C4-2B (cell line): Measurements from ENCODE around the gene PATJ.
"Not testable (repeated sequence)": the region's sequence is repeated elsewhere in the genome, so short reads cannot be mapped to it uniquely, and the experiment has no call there.

ENCODE experiments used
- H3K27ac ChIP-seq: fragments of 450-650 bp; 2 replicates; pipeline ENCODE4 v1.5.1; 2017
- ZFX ChIP-seq: fragments of 450-650 bp; IDR thresholded peaks from 2 replicates; pipeline ENCODE4 v1.6.1; 2017
- TF ChIP-seq, protein P1 (sequence below): fragments of 450-650 bp; conservative IDR thresholded peaks from 2 replicates; pipeline ENCODE4 v1.5.1; 2017; ENCODE audit warnings: mild to moderate bottlenecking

Gene PATJ

DNA sequence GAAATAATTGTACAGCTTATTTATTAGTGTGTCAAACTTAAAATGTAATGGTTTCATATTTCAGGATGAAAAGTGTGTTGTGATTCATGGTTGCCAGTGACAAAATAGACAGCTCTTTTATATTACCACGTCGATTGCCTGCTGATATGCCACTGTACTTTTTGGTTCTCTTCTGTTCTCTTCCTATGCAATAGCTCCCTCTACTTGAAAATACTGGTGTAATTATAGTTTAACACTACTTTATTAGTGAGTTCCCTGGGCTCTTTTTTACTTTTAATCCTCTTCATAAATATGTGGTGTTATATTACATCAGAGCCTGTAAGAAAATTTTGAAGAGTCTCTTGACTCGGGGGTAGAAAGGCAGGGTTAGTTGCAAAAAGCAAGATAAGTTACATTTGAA lies 111.3 kb downstream of the PATJ start:
- no peak overlapping the region for H3K27ac ChIP-seq
- no peak for TF ChIP-seq ZFX
- TF ChIP-seq, protein P1, sequence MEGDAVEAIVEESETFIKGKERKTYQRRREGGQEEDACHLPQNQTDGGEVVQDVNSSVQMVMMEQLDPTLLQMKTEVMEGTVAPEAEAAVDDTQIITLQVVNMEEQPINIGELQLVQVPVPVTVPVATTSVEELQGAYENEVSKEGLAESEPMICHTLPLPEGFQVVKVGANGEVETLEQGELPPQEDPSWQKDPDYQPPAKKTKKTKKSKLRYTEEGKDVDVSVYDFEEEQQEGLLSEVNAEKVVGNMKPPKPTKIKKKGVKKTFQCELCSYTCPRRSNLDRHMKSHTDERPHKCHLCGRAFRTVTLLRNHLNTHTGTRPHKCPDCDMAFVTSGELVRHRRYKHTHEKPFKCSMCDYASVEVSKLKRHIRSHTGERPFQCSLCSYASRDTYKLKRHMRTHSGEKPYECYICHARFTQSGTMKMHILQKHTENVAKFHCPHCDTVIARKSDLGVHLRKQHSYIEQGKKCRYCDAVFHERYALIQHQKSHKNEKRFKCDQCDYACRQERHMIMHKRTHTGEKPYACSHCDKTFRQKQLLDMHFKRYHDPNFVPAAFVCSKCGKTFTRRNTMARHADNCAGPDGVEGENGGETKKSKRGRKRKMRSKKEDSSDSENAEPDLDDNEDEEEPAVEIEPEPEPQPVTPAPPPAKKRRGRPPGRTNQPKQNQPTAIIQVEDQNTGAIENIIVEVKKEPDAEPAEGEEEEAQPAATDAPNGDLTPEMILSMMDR = peak; percentile 20

DNA sequence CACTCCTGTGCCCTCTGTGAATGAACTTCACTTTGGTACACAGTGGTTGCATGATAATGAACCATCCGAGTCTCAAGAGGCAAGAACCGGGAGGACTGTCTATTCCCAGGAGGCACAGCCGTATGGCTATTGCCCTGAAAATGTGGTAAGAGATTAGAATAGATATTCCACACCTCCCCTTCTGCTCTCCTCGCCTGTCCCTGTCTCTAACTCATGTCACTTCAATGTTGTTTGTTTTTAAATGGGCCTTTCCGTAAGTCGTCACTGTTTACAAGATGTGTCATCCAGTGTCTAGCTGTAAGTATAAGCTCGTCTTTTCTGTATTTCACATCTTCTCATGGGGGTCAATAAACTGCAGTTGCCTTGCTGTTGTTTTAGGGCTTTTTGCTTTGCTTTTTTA lies 122.2 kb downstream of the PATJ start:
- no peak overlapping the region for H3K27ac ChIP-seq
- TF ChIP-seq, protein P1 = no peak
- no peak for TF ChIP-seq ZFX

DNA sequence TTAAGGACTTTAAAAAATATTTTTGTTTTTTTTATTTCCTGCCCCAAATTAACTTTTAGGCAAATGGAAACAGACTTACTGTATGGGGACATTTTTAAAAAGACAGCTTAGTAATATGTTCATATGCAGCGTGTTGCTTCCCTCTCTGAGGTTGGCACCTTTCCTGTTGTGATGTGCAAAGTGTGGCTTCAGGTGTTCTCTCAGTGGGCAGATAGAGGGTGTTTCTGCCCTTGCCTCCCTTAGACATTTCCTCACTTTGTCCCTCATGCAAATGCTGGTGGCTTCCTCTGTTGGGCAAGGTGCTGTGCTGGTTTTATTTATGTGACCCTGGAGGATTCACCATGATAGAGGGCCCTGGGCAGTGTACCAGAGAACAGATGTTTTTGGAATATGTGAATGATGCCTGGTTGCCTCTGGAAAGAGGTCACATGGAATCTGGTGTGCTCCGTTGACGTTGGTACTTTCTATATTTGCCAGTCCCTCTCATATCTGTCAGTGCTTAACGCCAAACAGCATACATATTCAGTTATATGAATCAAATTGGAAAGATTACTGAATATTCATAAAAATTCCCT lies 123.5 kb downstream of the PATJ start:
- H3K27ac ChIP-seq = peak overlapping the region; percentile 43
- no peak for TF ChIP-seq ZFX

DNA sequence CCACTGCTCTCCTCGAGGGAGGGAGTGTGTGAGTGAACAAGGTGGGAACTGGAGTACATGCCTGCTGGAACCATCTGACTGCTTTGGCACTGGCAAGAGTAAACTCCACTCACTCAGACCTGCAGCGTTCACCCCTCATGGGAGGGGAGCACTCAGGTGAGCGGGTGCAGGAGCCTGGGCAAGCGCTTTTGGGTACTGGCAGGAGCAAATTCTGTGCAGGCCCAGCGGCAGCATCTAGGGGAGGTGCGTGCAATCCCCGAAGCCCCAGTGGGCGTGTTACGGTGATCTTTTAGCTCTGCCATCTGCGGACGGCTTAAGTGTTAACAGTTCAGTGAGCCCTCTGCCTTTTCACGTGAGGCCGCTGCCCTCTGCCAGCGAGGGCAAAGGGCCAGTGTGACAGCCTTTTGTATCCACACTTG lies 127.4 kb downstream of the PATJ start:
- H3K27ac ChIP-seq = no peak overlapping the region
- TF ChIP-seq, protein P1 = no peak
- TF ChIP-seq ZFX = no peak

- TF ChIP-seq, protein P1 = no peak
- TF ChIP-seq ZFX = no peak
- no peak overlapping the region for H3K27ac ChIP-seq
Measured at GRCh38 chr1:61872206-61872605, 129.9 kb downstream of the PATJ start.

GRCh38 chr1:61873581-61873980 lies 131.3 kb downstream of the PATJ start:
- TF ChIP-seq, protein P1 = no peak
- no peak for TF ChIP-seq ZFX
- no peak overlapping the region for H3K27ac ChIP-seq

DNA sequence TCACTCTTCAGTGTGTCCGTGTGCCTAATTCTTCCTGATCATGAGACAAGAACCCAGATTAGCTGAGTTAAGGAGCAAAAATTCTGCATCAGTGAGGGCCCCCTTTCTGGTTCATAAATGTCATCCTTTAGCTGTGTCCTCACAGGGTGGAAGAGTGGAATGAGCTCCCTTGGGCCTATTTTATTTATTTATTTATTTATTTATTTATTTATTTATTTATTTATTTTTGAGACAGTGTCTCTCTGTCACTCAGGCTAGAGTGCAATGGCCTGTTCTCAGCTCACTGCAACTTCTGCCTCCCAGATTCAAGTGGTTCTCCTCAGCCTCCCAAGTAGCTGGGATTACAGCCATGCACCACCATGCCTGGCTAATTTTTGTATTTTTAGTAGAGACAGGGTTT lies 131.7 kb downstream of the PATJ start:
- H3K27ac ChIP-seq = no peak overlapping the region
- TF ChIP-seq, protein P1 = no peak
- TF ChIP-seq ZFX = no peak

DNA sequence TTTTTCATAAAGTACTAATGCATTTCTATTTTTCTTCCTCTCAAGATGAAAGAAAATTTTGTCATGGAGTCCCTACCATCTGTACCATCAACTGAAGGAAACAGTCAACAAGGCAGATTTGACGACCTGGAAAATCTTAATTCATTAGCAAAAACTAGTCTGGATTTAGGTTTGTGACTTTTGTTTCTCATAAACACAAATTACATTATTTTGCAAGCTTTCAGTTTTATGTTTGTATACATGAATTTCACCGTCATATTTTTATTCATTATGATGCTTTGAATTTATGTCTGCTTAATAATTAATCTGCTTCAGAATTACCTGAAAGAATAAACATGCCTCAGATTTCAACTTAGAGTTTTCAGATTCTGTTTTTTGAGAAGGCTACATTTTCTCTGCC lies 132.9 kb downstream of the PATJ start:
- H3K27ac ChIP-seq = no peak overlapping the region
- TF ChIP-seq, protein P1 = no peak
- no peak for TF ChIP-seq ZFX

DNA sequence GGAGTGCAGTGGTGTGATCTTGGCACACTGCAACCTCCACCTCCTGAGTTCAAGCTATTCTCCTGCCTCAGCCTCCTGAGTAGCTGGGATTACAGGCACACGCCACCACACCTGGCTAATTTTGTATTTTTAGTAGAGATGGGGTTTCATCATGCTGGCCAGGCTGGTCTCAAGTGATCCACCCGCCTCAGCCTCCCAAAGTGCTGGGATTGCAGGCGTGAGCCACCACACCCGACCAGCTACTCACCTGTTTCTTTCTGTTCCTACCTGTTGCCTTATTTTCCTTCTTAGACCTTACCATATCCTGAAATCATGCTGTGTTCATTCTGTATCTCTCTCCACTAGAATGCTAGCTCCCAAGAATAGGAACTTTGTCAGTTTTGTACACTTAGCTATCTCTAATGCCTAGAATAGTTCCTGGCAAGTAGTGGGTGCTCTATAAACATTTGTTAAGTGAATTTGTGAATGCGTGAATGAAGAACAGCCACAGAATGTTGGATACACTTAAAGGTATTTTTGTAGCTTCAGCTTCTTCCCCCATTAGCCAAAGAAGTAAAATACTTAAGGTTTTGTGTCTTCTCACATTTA lies 137.7 kb downstream of the PATJ start:
- not testable (repeated sequence) for H3K27ac ChIP-seq
